HL-60 (cell line): ENCODE results near the gene ADGRB2.
A peak's percentile ranks its signal among the peaks of the same experiment; 100 is the strongest.

ENCODE experiments used
- DNase-seq, 2 experiments: peaks; one replicate each; pipeline ENCODE4 v3.0.0-alpha.2; 2010 to 2020; ENCODE audit warnings: low read depth in 1 of 2, low spot score in 1 of 2
- H3K27ac ChIP-seq: fragments of 250-450 bp; sonication (Bioruptor Pico); replicated peaks from 2 replicates; pipeline ENCODE4 v1.5.1; 2020; ENCODE audit warnings: mild to moderate bottlenecking, moderate library complexity
- H3K27me3 ChIP-seq: fragments of 250-450 bp; sonication (Bioruptor Pico); 2 replicates; pipeline ENCODE4 v1.5.1; 2021; ENCODE audit warnings: mild to moderate bottlenecking, moderate library complexity; ENCODE audit not compliant: insufficient read depth, poor library complexity, severe bottlenecking
- H3K4me3 ChIP-seq: replicated peaks from 2 replicates; pipeline ENCODE4 v1.5.1; 2011; ENCODE audit warnings: mild to moderate bottlenecking, control low read depth, low read length; ENCODE audit not compliant: insufficient read depth
- GABPA ChIP-seq: IDR thresholded peaks from 2 replicates; pipeline ENCODE4 v1.6.1; 2012; ENCODE audit warnings: low read depth
- POLR2AphosphoS5 ChIP-seq: IDR thresholded peaks from 2 replicates; pipeline ENCODE4 v1.6.1; 2012; ENCODE audit warnings: low read depth
- REST ChIP-seq: IDR thresholded peaks from 2 replicates; pipeline ENCODE4 v1.6.1; 2012; ENCODE audit warnings: low read depth; ENCODE audit not compliant: insufficient replicate concordance
- SPI1 ChIP-seq: IDR thresholded peaks from 2 replicates; pipeline ENCODE4 v1.6.1; 2012; ENCODE audit warnings: low read depth, mild to moderate bottlenecking, borderline replicate concordance
- TF ChIP-seq, protein P1 (sequence below): IDR thresholded peaks from one replicate; pipeline ENCODE4 v1.5.1; 2011; ENCODE audit warnings: low read length, control low read depth, inconsistent platforms; ENCODE audit not compliant: insufficient read depth

Gene ADGRB2

GRCh38 chr1:31771891-31772668 is 7.9 kb upstream of the ADGRB2 start:
- DNase-seq = no peak
- H3K27me3 ChIP-seq = peaks cover 51% of the 10 kb centered on the region

GRCh38 chr1:31769720-31770390 is 5.7 kb upstream of the ADGRB2 start:
- H3K4me3 ChIP-seq = no peak overlapping the region
- DNase-seq = no peak
- peaks cover 57% of the 10 kb centered on the region for H3K27me3 ChIP-seq
- no peak for TF ChIP-seq SPI1
- TF ChIP-seq REST = no peak
- no peak for TF ChIP-seq POLR2AphosphoS5
- TF ChIP-seq, protein P1, sequence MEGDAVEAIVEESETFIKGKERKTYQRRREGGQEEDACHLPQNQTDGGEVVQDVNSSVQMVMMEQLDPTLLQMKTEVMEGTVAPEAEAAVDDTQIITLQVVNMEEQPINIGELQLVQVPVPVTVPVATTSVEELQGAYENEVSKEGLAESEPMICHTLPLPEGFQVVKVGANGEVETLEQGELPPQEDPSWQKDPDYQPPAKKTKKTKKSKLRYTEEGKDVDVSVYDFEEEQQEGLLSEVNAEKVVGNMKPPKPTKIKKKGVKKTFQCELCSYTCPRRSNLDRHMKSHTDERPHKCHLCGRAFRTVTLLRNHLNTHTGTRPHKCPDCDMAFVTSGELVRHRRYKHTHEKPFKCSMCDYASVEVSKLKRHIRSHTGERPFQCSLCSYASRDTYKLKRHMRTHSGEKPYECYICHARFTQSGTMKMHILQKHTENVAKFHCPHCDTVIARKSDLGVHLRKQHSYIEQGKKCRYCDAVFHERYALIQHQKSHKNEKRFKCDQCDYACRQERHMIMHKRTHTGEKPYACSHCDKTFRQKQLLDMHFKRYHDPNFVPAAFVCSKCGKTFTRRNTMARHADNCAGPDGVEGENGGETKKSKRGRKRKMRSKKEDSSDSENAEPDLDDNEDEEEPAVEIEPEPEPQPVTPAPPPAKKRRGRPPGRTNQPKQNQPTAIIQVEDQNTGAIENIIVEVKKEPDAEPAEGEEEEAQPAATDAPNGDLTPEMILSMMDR = no peak
- TF ChIP-seq GABPA = no peak
- no peak overlapping the region for H3K27ac ChIP-seq

More at GRCh38 chr1:31771891-31772668, 7.9 kb upstream of the ADGRB2 start:
- no peak overlapping the region for H3K4me3 ChIP-seq
- TF ChIP-seq, protein P1 = no peak
- TF ChIP-seq SPI1 (no peak), POLR2AphosphoS5 (no peak), GABPA (no peak), REST (no peak)
- no peak overlapping the region for H3K27ac ChIP-seq

DNA sequence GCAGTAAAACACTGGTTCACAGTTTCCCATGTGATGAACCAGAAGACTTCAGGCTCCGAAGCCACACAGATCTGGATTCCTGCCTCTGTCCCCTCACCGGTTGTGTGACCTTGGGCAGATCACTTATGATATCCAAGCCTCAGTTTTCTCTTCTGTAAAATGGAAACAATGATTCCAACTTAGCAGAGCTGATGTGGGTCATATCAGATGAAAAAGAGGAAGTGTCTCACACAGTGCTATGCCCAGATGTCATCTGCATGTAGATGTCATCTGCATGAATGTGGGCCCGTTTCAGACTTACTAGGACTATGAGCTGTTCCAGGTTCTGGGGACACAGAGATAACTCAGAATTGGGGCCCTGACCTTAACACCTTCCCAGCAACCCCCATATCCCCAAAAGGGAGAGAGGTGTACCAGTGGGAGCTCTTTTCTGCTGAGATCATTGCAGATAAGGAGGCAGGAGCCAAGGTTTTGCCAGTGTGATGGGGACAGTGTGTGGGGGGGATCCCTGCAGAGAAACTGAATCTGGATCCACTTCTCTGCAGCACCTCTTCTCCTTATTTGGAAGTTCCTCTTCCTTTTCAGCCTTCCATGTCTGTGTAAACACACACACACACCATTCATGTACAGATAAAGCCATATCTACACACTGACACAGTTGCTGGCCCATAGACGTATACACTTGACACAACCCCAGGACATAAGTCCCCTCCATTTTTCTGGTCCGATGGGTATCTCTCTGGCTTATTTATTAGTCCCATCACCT is 5.0 kb upstream of the ADGRB2 start:
- no peak for TF ChIP-seq POLR2AphosphoS5
- TF ChIP-seq GABPA = no peak
- no peak for TF ChIP-seq REST
- TF ChIP-seq, protein P1 = no peak
- peak; percentile 94 for TF ChIP-seq SPI1
- no peak for DNase-seq
- Histone ChIP-seq H3K27me3 (peaks cover 58% of the 10 kb centered on the region), H3K4me3 (no peak overlapping the region), H3K27ac (no peak overlapping the region)
